Hematopoietic multipotent progenitor cell (in vitro differentiated cells): Measurements from ENCODE around the gene MAGI2. TPM values are rescaled to one million over a fixed set of nuclear protein-coding genes. Genes with fewer than 3 reads are reported as not detected.
A peak's percentile ranks its signal among the peaks of the same experiment; 100 is the strongest.

ENCODE experiments used
- DNase-seq, 3 donors: peaks; one replicate each; pipeline ENCODE4 v3.0.0-alpha.2; 2011 to 2015; ENCODE audit warnings: low read depth in 2 of 3, low spot score in 2 of 3
- total RNA-seq: library from RNA; depleted of rRNA; stranded (reverse); fragments of >200 nt; gene quantifications from one replicate; pipeline ENCODE4 v1.2.3, GENCODE V29; 2012

Gene MAGI2
- total RNA-seq, 1 donor = 2.7 TPM

GRCh38 chr7:78448911-78449310 lies 1004.6 kb downstream of the MAGI2 start:
- DNase-seq = peak in 2 of 3 donors; percentile 7 to 20

- DNase-seq = no peak
These were observed 1009.2 kb downstream of the MAGI2 start for GRCh38 chr7:78444267-78444666.

DNA sequence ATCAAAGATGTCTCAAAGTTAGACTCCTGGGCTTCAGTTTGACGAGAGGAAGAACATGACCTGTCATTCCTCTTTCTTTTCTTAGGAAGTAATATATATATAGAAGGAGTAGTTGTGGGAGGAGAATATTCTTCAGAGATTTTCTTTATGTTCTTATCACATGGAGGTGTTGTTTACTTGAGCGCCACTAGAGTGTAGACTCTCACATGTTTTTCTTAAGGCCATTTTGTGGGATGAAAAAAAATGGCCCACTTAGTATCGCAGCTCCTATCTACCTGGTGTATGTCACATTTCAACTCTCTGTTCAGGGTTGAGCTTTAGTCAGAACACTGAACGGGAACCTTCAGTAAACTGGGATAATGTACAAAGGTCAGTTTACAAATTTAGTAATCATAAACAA lies 1009.7 kb downstream of the MAGI2 start:
- DNase-seq = no peak

- no peak for DNase-seq
These were observed 1011.7 kb downstream of the MAGI2 start for GRCh38 chr7:78441737-78442136.

- no peak for DNase-seq
These were observed 1015.0 kb downstream of the MAGI2 start for GRCh38 chr7:78438433-78438832.

GRCh38 chr7:78437118-78437517 lies 1016.3 kb downstream of the MAGI2 start:
- DNase-seq = no peak

DNA sequence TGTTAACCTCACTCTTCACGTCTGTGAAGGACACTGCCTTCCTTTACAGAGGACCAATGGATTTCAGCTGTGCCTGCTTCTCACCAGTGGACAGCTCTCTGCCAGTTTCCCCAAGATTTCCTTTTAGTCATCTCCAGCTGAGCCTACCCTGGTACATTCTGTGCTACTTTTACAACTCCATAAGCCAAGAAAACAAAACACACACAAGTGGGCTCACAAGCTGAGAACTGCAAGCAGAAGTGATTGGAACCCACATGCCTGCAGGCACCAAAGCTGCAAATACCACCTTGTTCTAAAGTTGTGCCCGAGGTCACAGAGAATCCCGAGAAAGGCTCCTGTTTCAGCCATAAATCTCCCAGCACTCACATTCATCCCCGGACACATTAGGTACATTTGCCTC lies 1018.1 kb downstream of the MAGI2 start:
- no peak for DNase-seq

GRCh38 chr7:78434281-78434680 lies 1019.2 kb downstream of the MAGI2 start:
- no peak for DNase-seq

GRCh38 chr7:78433421-78433820 lies 1020.0 kb downstream of the MAGI2 start:
- no peak for DNase-seq

GRCh38 chr7:78429878-78430277 lies 1023.6 kb downstream of the MAGI2 start:
- DNase-seq = no peak

DNA sequence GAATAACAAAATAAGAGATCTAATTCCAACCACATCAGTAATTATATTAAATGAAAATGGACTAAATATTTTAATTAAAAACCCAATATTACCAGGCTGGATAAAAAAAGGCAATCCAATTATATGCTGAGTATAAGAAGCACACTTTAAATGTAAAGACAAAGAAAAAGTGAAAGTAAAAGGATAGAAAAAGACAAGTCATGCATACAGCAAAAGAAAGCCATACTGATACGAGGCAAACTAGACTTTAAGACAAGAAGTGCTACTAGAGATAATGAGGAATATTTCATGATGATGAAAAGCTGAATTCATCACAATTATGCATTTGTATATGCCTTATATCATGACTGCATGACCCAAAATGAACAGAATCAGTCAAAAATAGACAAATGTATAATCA lies 1026.3 kb downstream of the MAGI2 start:
- peak in 1 of 3 donors; percentile 6 for DNase-seq

- DNase-seq = no peak
These were observed 1033.5 kb downstream of the MAGI2 start for GRCh38 chr7:78420001-78420400.

DNA sequence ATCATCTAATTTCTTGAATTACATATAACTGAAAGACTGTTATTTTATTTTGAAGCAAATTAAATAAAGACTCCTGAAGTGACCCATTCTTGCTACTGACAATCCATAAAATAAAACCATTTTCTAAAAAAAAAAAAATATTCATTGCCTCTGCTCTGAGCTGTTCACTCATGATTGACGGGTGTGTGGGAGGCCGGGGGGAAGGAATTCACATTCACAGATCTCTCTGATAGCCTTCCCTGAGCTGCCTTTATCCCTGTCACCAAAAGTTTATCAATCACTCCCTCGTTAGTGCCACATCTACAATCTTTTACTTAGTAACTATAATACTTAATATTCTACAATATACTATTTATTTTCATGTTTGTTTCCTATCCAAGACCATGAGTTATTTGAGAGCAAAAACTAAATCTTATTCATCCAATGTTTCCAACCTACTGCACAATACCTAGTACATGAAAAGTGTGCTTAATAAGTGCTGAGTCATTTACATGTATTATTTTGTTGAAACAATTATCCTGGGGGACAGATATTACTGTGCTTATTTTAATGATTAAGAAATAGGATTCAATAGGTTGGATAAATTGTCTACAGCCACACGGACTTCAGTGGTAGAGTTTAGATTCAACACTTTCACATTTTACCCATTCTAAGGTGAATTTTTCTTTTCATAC lies 1036.2 kb downstream of the MAGI2 start:
- DNase-seq = no peak

GRCh38 chr7:78413568-78413967 lies 1039.9 kb downstream of the MAGI2 start:
- DNase-seq = no peak

DNA sequence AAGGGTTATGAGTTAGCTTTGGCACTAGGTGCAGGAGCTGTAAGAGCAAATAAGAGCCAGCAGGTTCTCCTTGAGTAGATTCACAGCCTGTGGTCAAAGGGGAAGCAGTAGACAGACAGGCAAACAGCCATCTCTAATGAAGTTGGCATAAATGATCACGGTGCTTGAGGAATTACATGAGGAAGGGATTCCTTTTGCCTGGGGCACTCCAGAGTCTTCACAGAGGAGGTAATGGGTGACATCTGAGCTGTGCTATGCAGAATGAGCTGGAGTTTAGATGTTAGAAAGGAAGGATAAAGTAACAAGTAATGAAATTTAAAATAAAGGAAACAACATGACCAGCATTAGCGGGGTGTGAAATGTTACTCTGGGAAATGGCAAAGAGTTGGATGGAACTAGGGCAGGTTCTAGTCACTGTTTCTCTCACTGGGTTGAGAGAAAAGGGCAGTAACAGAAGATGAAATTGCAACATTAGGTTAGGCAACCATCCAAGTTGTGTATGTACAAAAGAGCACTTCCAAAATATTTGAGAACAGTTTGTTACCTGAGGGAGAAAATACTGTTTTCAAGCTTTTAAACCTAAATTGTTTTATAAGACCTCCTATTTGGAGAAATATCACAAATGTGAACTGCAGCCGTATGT lies 1041.1 kb downstream of the MAGI2 start:
- DNase-seq = no peak

GRCh38 chr7:78407031-78407430 lies 1046.4 kb downstream of the MAGI2 start:
- no peak for DNase-seq

DNA sequence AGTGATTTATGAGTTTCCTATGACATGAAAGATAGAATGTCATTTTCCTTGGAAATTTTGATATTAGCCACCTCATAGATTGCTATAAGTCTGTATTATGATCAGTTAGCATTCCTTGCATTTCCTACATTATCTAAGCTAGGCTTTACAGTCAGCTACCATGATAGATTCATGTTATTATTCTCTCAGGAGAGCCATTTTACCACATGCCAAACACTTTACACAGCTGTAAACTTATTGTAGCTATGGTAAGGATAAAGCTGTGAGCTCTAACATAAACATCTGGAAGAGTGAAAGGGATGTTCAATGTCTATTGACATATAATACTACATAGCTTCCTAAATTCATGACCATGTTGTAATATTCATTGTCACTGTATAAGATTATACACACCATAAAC lies 1046.9 kb downstream of the MAGI2 start:
- no peak for DNase-seq

DNA sequence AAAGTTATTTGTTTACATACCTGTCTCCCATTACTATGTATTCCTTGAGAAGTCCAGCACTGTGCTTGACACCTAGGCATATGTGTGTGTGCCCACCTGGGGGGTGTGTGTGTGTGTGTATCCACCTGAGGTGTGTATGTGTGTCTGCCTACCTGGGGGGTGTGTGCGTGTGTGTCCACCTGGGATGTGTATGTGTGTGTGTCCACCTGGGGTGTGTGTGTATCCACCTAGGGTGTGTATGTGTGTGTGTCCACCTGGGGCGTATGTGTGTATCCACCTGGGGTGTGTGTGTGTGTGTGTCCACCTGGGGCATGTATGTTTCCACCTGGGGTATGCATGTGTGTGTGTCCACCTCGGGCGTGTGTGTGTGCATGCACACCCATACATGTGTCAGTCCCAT lies 1051.4 kb downstream of the MAGI2 start:
- no peak for DNase-seq

DNA sequence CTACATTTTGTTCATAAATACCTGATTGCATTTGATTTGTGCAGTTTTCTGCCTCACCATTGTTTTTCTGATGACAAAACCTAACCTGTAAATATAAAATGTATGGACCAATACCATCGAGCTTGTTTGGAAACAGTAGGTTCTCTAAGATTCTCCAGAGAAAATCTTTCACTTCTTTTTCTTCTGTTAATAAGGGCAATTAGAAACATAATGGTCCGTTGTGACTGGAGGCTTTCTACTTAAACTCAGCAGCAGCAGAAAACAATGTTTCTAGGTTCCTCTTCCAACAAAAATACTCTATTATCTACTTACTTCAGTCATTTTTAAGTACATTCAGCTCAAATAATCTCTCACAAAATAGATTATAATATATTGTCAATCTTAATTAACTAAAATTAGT lies 1053.4 kb downstream of the MAGI2 start:
- DNase-seq = no peak

GRCh38 chr7:78399033-78399769 lies 1054.3 kb downstream of the MAGI2 start:
- DNase-seq = no peak

DNA sequence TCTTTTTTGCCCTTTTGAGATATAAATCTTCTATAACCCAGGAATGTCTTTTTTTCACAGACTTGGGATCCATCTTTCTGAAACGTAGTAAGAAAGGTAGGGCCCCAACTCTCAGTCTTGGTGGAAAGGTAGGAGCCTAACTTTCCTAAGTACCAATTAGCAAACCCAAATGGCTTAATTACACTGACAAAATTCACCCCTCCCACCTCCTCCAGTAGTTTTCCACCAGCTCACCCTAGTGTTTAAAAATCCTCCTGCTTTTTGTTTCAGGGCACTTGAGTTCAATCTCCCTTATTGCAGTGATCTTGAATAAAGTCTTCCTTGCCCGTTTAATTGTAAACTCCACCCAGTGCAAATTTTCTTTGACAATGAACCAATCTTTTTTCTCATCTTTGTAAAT lies 1054.9 kb downstream of the MAGI2 start:
- DNase-seq = no peak

DNA sequence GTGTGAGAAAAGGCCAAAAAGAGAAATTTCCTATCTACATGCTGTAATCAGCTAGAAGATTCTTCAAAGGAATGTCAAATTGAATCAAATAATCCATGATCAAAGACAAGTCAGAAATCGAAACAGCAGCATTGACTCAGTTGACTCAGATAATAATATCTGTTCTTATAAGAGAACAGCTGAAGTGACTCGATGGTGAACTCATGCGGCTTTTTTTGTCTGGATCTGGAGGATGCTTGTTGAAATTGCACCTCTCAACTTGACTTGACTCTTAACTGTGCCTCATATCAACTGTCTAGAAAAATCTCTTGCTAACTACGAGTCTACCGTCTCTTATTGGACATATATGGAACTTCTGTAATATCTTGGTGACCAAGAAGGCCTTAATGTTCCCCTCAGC lies 1055.4 kb downstream of the MAGI2 start:
- no peak for DNase-seq
